Measurements from ENCODE around the gene THBS2. TPM values are rescaled to one million over a fixed set of nuclear protein-coding genes. Genes with fewer than 3 reads are reported as not detected.

The THBS2 gene
- total and polyA plus RNA-seq, 8 donors, result under 0.01 to 56.0 (median 2.4) TPM

- WGBS, 5 donors, result 61 to 78% (median 71%) methylated on average over 11 of the region's 11 CpGs
Measured at GRCh38 chr6:169243186-169243585, 10.5 kb downstream of the THBS2 start.

GRCh38 chr6:169241688-169242350 lies 11.8 kb downstream of the THBS2 start:
- Histone ChIP-seq H3K9me3 (no peaks in the 10 kb centered on the region), H3K4me3 (no peak overlapping the region), H3K27ac (no peak overlapping the region), H3K36me3 (peaks cover 0 to 8% (median 3%) of the 10 kb centered on the region in 4 donors), H3K27me3 (peaks cover 0 to 3% (median 0%) of the 10 kb centered on the region in 3 donors), H3K4me1 (no peaks in the 10 kb centered on the region)
- no peak for DNase-seq
- intact Hi-C loops (cut with DNase I; ENCODE audit: low total_unique reads), result no loop called here
- TF ChIP-seq POLR2AphosphoS5 (IDR thresholded peaks at IDR 0.05), result no peak
- no peak for TF ChIP-seq POLR2A (IDR thresholded peaks at IDR 0.05)
- no peak for TF ChIP-seq EP300 (IDR thresholded peaks at IDR 0.05)
- no peak for TF ChIP-seq CTCF (IDR thresholded peaks at IDR 0.05)
- 93 to 97% (median 96%) methylated on average over 30 to 32 of the region's 32 CpGs for WGBS, 5 donors

More at GRCh38 chr6:169243186-169243585, 10.5 kb downstream of the THBS2 start:
- no peak overlapping the region for H3K4me3 ChIP-seq
- H3K27me3 ChIP-seq, result no peaks in the 10 kb centered on the region
- no peaks in the 10 kb centered on the region for H3K9me3 ChIP-seq
- DNase-seq, result no peak
- H3K4me1 ChIP-seq, result no peaks in the 10 kb centered on the region
- H3K36me3 ChIP-seq, result peaks cover 0 to 19% (median 3%) of the 10 kb centered on the region in 4 donors
- TF ChIP-seq CTCF (IDR thresholded peaks at IDR 0.05), result no peak
- no peak for TF ChIP-seq EP300 (IDR thresholded peaks at IDR 0.05)
- TF ChIP-seq POLR2A (IDR thresholded peaks at IDR 0.05), result no peak
- TF ChIP-seq POLR2AphosphoS5 (IDR thresholded peaks at IDR 0.05), result no peak
- intact Hi-C loops (cut with DNase I; ENCODE audit: low total_unique reads), result no loop called here
- no peak overlapping the region for H3K27ac ChIP-seq

GRCh38 chr6:169240591-169241390 lies 12.9 kb downstream of the THBS2 start:
- H3K27me3 ChIP-seq, result peaks cover 0 to 3% (median 0%) of the 10 kb centered on the region in 3 donors
- intact Hi-C loops (cut with DNase I; ENCODE audit: low total_unique reads), result no loop called here
- no peaks in the 10 kb centered on the region for H3K9me3 ChIP-seq
- no peak overlapping the region for H3K4me3 ChIP-seq
- TF ChIP-seq CTCF (IDR thresholded peaks at IDR 0.05) (no peak), EP300 (IDR thresholded peaks at IDR 0.05) (no peak), POLR2AphosphoS5 (IDR thresholded peaks at IDR 0.05) (no peak), POLR2A (IDR thresholded peaks at IDR 0.05) (no peak)
- H3K36me3 ChIP-seq, result peaks cover 0 to 10% (median 3%) of the 10 kb centered on the region in 4 donors
- H3K27ac ChIP-seq, result no peak overlapping the region
- 88 to 92% (median 89%) methylated on average over 21 to 28 of the region's 28 CpGs for WGBS, 5 donors
- no peak for DNase-seq
- no peaks in the 10 kb centered on the region for H3K4me1 ChIP-seq

- 31 to 52% (median 45%) methylated on average over 11 of the region's 11 CpGs for WGBS, 5 donors
- intact Hi-C loops (cut with DNase I; ENCODE audit: low total_unique reads), result no loop called here
Measured at GRCh38 chr6:169240125-169240524, 13.5 kb downstream of the THBS2 start.

More at GRCh38 chr6:169240125-169240524, 13.5 kb downstream of the THBS2 start:
- Histone ChIP-seq H3K27me3 (peaks cover 0 to 3% (median 0%) of the 10 kb centered on the region in 3 donors), H3K4me3 (no peak overlapping the region), H3K4me1 (no peaks in the 10 kb centered on the region), H3K36me3 (peaks cover 0 to 10% (median 3%) of the 10 kb centered on the region in 4 donors), H3K27ac (no peak overlapping the region), H3K9me3 (no peaks in the 10 kb centered on the region)
- no peak for DNase-seq
- TF ChIP-seq POLR2A (IDR thresholded peaks at IDR 0.05) (no peak), EP300 (IDR thresholded peaks at IDR 0.05) (no peak)
